HG03066 (cell line): ENCODE measurements around the gene TAF1D.
A peak's percentile ranks its signal among the peaks of the same experiment; 100 is the strongest.
"Not testable (repeated sequence)": the region's sequence is repeated elsewhere in the genome, so short reads cannot be mapped to it uniquely, and the experiment has no call there.

ENCODE experiments used
- ATAC-seq: cut with Tn5 transposase; IDR thresholded peaks from one replicate; pipeline ENCODE4 v1.9.1; 2021; ENCODE audit warnings: low read depth; ENCODE audit not compliant: unreplicated experiment

The TAF1D gene

GRCh38 chr11:93741094-93741881 lies at the start of gene TAF1D, which contains the start of gene C11orf54:
TSS of gene TAF1D (minus strand) at chr11:93741495. CDS start at chr11:93739304, 2,191 bp downstream.
TSS of gene C11orf54 (plus strand) at chr11:93741672. CDS start at chr11:93747394, 5,722 bp downstream.
- ATAC-seq = peak; percentile 86

- peak; percentile 18 for ATAC-seq
Observed at GRCh38 chr11:93784935-93785360, 43.7 kb upstream of the TAF1D start.

- ATAC-seq = peak; percentile 98
Observed at GRCh38 chr11:93784145-93784934, 43.0 kb upstream of the TAF1D start, which contains the start of gene MED17. TSS of gene MED17 (plus strand) at chr11:93784282. CDS start at chr11:93784514, 232 bp downstream.

- peak; percentile 49 for ATAC-seq
Observed at GRCh38 chr11:93783765-93784144, 42.5 kb upstream of the TAF1D start.

GRCh38 chr11:93783362-93783761 lies 42.1 kb upstream of the TAF1D start:
- no peak for ATAC-seq

GRCh38 chr11:93775289-93775688 lies 34.0 kb upstream of the TAF1D start:
- ATAC-seq = no peak

- not testable (repeated sequence) for ATAC-seq
Observed at GRCh38 chr11:93774560-93774959, 33.3 kb upstream of the TAF1D start.

- no peak for ATAC-seq
Observed at GRCh38 chr11:93773601-93774200, 32.4 kb upstream of the TAF1D start.

- ATAC-seq = no peak
Observed at GRCh38 chr11:93773045-93773477, 31.8 kb upstream of the TAF1D start.

GRCh38 chr11:93772123-93772522 lies 30.8 kb upstream of the TAF1D start:
- ATAC-seq = no peak

GRCh38 chr11:93770160-93770559 lies 28.9 kb upstream of the TAF1D start:
- ATAC-seq = no peak

- no peak for ATAC-seq
Observed at GRCh38 chr11:93767018-93767417, 25.7 kb upstream of the TAF1D start.

GRCh38 chr11:93766504-93766903 lies 25.2 kb upstream of the TAF1D start:
- ATAC-seq = no peak

- no peak for ATAC-seq
Observed at GRCh38 chr11:93765551-93765950, 24.3 kb upstream of the TAF1D start.

- ATAC-seq = no peak
Observed at GRCh38 chr11:93761910-93762309, 20.6 kb upstream of the TAF1D start.

GRCh38 chr11:93759123-93759522 lies 17.8 kb upstream of the TAF1D start:
- ATAC-seq = not testable (repeated sequence)

- no peak for ATAC-seq
Observed at GRCh38 chr11:93757924-93758865, 16.9 kb upstream of the TAF1D start.

GRCh38 chr11:93757301-93757700 lies 16.0 kb upstream of the TAF1D start:
- ATAC-seq = no peak

GRCh38 chr11:93756748-93757147 lies 15.5 kb upstream of the TAF1D start:
- ATAC-seq = no peak

- ATAC-seq = no peak
Observed at GRCh38 chr11:93753241-93753640, 11.9 kb upstream of the TAF1D start.
